DOHH2 (cell line): ENCODE measurements around the gene MIEF1.

ENCODE experiments used
- CTCF ChIP-seq: fragments of 200-600 bp; sonication (generic); IDR thresholded peaks from one replicate; pipeline ENCODE4 v1.5.1; 2014; ENCODE audit warnings: antibody characterized with exemption, mild to moderate bottlenecking, low read depth, low read length; ENCODE audit not compliant: poor library complexity, severe bottlenecking
- EZH2phosphoT487 ChIP-seq: fragments of 200-600 bp; sonication (generic); IDR thresholded peaks from 2 replicates; pipeline ENCODE4 v1.6.1; 2017; ENCODE audit warnings: borderline replicate concordance, mild to moderate bottlenecking, antibody characterized with exemption, low read length, moderate library complexity, mixed read lengths

GRCh38 chr22:39490966-39491680 lies 11.0 kb upstream of the MIEF1 start:
- TF ChIP-seq CTCF (no peak), EZH2phosphoT487 (no peak)
